Adrenal gland (tissue), 5 donors: Measurements from ENCODE around the gene L3HYPDH.

ENCODE experiments used
- POLR2A ChIP-seq, 2 donors: fragments of 450-650 bp; IDR thresholded peaks; one replicate each; pipeline ENCODE4 v1.6.1; 2017; ENCODE audit warnings: antibody characterized with exemption in 2 of 2, mild to moderate bottlenecking in 2 of 2, moderate library complexity in 1 of 2
- TF ChIP-seq, protein P1 (sequence below), 6 experiments: fragments of 450-650 bp in 4 of 6; fragments of 200-600 bp in 2 of 6; sonication (generic) in 1 of 6; IDR thresholded peaks; 1 replicate in 5 of 6; 2 replicates in 1 of 6; pipeline versions ENCODE4 v1.5.1 to v1.8.0; 2016 to 2021; ENCODE audit warnings: antibody characterized with exemption in 6 of 6, mild to moderate bottlenecking in 2 of 6, moderate library complexity in 1 of 6
- donor health status: DM: no; HTN: no; CAD: no.

DNA sequence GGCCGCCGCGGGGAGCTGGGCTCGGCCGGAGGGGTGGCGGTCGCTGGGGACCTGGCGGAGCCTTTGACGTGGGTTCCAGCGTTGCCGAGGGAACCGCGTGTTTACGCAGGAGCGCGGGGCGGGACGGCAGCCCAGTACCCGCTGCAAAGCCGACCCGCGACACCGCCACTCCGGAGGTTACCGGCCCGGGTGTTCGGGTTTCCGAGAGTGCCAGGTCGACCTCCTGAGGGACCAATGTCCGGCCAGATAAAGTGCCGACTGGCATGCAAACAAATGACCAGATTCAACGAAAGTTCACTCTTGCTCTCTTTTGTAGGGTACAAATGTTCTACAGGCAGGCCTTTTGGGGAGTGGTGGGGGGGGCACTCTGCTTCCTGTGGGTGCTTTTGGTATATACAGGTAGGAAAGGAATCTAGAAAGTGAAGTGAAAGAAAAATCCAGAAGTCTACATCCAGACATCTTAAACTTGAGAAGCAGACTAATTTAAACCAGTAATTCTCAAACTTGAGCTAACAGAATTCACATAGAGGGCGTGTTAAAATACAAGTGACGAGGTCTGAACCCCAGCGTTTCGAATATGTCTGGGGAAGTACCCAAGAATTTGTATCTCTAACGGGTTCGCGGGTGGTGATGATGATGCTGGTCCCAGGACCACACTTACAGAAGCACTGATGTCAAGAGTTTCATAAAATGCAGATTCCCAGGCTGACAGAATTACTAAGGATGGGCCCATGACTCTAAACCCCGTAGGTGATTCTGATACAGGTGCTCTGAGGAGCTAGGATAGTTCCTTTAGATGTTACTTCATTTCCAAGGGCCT, 18.7 kb downstream of the L3HYPDH start, which contains the start of gene GPR135:
- TF ChIP-seq, protein P1, sequence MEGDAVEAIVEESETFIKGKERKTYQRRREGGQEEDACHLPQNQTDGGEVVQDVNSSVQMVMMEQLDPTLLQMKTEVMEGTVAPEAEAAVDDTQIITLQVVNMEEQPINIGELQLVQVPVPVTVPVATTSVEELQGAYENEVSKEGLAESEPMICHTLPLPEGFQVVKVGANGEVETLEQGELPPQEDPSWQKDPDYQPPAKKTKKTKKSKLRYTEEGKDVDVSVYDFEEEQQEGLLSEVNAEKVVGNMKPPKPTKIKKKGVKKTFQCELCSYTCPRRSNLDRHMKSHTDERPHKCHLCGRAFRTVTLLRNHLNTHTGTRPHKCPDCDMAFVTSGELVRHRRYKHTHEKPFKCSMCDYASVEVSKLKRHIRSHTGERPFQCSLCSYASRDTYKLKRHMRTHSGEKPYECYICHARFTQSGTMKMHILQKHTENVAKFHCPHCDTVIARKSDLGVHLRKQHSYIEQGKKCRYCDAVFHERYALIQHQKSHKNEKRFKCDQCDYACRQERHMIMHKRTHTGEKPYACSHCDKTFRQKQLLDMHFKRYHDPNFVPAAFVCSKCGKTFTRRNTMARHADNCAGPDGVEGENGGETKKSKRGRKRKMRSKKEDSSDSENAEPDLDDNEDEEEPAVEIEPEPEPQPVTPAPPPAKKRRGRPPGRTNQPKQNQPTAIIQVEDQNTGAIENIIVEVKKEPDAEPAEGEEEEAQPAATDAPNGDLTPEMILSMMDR (IDR thresholded peaks at IDR 0.05) = no peak
- TF ChIP-seq POLR2A (IDR thresholded peaks at IDR 0.05) = peak in 1 of 2 donors; percentile 12
